Measurements from ENCODE around the gene CRYBB1. TPM values are rescaled to one million over a fixed set of nuclear protein-coding genes. Genes with fewer than 3 reads are reported as not detected.
A peak's percentile ranks its signal among the peaks of the same experiment; 100 is the strongest.

CRYBB1 gene
- total and polyA plus RNA-seq, 2 of the 13 experiments (the other 11 are each of a cell fraction or from before 2014, with no cell fraction given): not detected

DNA sequence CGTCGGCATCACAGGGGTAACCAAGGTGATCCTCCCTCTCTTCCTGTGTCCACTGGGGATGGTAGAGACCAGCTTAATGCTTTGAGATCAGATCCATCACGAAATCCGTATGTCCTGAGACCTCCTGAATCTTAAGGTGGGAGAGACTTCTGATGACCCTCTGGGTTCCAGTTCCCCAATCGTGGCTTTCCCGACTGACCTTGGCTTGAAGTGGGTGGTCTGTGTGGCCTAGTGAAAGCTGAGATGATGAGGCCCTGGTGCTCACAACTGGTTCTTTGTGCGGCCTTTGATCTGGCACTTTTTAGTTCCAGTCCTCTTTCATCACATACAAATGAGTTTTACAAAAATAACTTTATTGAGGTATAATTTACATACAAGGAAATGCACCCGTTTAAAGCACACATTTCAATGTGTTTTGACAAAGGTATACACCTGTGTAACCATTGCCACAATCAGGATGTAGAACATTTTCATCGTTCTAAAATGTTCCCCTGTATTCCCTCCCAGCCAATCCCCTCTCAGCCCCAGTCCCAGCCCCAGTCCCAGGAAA, 45.6 kb upstream of the CRYBB1 start (continued):
- TF ChIP-seq TCF7 (IDR thresholded peaks at IDR 0.05; ENCODE audit: low read depth): no peak
- TF ChIP-seq PLRG1 (conservative IDR thresholded peaks at IDR 0.05): no peak
- no peak for TF ChIP-seq RAD21 (CRISPR knock-in tag; IDR thresholded peaks at IDR 0.05)
- no peak for TF ChIP-seq MED1 (CRISPR knock-in tag; IDR thresholded peaks at IDR 0.05)
- TF ChIP-seq GLI4 (CRISPR knock-in tag; IDR thresholded peaks at IDR 0.05; ENCODE audit: borderline replicate concordance): no peak
- no peak for TF ChIP-seq JUNB (CRISPR knock-in tag; IDR thresholded peaks at IDR 0.05; ENCODE audit: borderline replicate concordance)
- TF ChIP-seq, protein P1, sequence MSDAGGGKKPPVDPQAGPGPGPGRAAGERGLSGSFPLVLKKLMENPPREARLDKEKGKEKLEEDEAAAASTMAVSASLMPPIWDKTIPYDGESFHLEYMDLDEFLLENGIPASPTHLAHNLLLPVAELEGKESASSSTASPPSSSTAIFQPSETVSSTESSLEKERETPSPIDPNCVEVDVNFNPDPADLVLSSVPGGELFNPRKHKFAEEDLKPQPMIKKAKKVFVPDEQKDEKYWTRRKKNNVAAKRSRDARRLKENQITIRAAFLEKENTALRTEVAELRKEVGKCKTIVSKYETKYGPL (CRISPR knock-in tag; IDR thresholded peaks at IDR 0.05): no peak
- no peak for TF ChIP-seq SMC3 (IDR thresholded peaks at IDR 0.05; ENCODE audit: low read length)

DNA sequence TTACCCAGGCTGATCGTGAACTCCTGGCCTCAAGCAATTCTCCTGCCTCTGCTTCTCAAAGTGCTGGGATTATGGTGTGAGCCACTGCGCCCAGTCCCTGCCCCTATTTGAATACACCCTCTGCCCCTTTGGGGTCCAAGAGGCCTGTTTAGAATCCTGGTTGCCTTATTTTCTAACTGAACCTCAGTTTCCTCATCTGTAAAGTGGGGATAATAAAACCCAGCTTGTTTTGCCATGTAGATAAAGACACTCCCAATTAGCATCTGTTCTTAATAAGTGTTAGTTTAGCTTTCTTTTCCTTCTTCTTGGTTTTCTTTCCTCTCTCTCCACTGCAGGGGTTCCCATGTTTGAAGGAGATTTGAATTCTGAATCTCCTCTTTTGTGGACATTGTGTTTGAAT, 44.3 kb upstream of the CRYBB1 start:
- no peak for DNase-seq (ENCODE audit: low spot score)
- POLR2A ChIA-PET: no interaction called here
- intact Hi-C loops (cut with micrococcal nuclease; ENCODE audit: unreplicated experiment): no loop called here
- in situ Hi-C loops (cut with HindIII; ENCODE audit: extremely low pct_ligation_motif_present, low pct_unique_long_range_greater_than_20kb): no loop called here
- Histone ChIP-seq H3K27ac (ENCODE audit: extremely low read length, insufficient read depth, low read length) (no peak overlapping the region), H3K27me3 (ENCODE audit: control insufficient read depth in 1 of 2, insufficient read depth in 2 of 2, low read length in 2 of 2) (peaks cover 1 to 52% of the 10 kb centered on the region in 2 experiments; a peak in 4 of 5 replicates), H3K36me3 (replicated peaks in 1 of 2; ENCODE audit: control insufficient read depth in 1 of 2, insufficient read depth in 2 of 2, low read length in 2 of 2) (no peaks in the 10 kb centered on the region), H3K4me3 (replicated peaks in 1 of 3; ENCODE audit: insufficient read depth in 1 of 3, low read depth in 2 of 3, low read length in 3 of 3) (no peak overlapping the region), H3K4me1 (ENCODE audit: insufficient read depth, low read length) (no peaks in the 10 kb centered on the region), H2AFZ (ENCODE audit: low read length) (no peak overlapping the region), H3K4me2 (ENCODE audit: low read depth, low read length) (no peak overlapping the region), H3K9ac (ENCODE audit: insufficient read depth, low read depth, low read length) (no peak overlapping the region), H3K79me2 (ENCODE audit: insufficient read depth, low read length) (no peaks in the 10 kb centered on the region), H4K20me1 (ENCODE audit: insufficient read depth, low read length) (no peaks in the 10 kb centered on the region), H3K9me3 (ENCODE audit: low read length) (no peaks in the 10 kb centered on the region)
- ATAC-seq: no peak
- BruUV-seq (replicated peaks): no TSS peak
- WGBS (ENCODE audit: low lambda C conversion rate): 6% methylated on average over 2 of the region's 2 CpGs
- FAIRE-seq: no peak
- TF ChIP-seq ZNF629 (CRISPR knock-in tag; conservative IDR thresholded peaks at IDR 0.05) (0 out of 2 replicates have a peak, but pooled peaks have one; percentile 12), ZBTB7A (CRISPR knock-in tag; IDR thresholded peaks at IDR 0.05) (no peak)
- CTCF ChIA-PET (ENCODE audit: low intra/inter-chr PET ratio, low total read pairs): no interaction called here
